ENCODE measurements around the gene EXD1.

Gene EXD1

DNA sequence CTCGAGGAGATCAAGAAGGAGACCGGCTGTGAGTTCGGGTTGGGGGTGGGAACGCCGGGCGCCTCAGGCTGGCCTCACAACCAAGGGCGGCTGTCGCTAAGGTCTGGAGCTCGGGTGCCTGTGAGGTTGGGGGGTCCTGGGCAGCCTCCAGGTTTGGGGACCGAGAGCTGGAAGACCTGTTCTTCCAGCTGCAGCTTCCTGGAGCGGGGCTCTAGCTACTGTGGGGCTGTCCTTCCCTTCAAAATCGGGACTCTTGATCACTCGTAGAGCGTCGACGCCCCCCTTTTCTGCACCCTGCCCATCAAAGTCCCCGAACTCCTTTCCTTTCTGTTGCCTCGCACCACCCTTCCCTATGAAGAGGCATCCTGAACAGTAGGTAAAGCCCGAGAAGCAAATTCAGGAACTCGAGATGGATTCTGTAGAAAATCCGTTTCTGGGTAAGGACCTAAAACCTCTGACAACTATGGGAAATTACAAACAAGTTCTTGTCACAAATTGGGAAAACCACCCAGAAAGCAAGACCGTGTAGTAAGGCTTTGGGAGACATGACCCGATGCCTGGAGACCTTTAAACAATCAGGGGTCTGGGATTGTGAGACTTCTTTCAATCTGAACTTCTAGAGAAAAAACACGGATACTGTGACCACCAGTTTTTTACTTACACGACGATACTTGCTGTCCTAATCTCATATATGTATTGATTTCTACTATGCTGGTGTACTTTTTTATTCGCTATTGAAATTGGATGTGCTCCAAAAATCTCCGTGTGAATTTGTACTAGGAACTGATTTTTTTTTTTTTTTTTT lies 1.1 kb upstream of the EXD1 start:
- DNase-seq, result no peak

- DNase-seq, result no peak
Observed at GRCh38 chr15:41230345-41230649, 260 bp downstream of the EXD1 start.

- no peak for DNase-seq
Observed at GRCh38 chr15:41219381-41219780, 11.2 kb downstream of the EXD1 start.

- DNase-seq, result no peak
Observed at GRCh38 chr15:41218851-41219250, 11.7 kb downstream of the EXD1 start.

GRCh38 chr15:41215708-41216107 lies 14.8 kb downstream of the EXD1 start:
- DNase-seq, result no peak

- DNase-seq, result no peak
Observed at GRCh38 chr15:41207687-41208448, 22.7 kb downstream of the EXD1 start.

DNA sequence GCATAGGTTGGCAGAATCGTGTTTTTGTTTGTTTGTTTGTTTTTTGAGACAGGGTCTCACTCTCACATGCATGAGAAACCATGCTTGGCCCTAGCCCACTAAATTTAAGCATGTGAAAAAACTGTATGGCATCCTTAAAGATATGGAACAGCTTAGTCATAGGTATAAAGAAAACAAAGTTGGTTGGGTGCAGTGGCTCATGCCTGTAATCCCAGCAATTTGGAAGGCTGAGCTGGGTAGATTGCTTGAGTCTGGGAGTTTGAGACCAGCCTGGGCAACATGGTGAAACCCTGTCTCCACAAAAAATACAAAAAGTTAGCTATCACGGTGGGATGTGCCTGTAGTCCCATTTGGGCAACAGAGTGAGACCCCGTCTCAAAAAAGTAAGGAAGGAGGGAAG lies 25.2 kb downstream of the EXD1 start:
- no peak for DNase-seq

DNA sequence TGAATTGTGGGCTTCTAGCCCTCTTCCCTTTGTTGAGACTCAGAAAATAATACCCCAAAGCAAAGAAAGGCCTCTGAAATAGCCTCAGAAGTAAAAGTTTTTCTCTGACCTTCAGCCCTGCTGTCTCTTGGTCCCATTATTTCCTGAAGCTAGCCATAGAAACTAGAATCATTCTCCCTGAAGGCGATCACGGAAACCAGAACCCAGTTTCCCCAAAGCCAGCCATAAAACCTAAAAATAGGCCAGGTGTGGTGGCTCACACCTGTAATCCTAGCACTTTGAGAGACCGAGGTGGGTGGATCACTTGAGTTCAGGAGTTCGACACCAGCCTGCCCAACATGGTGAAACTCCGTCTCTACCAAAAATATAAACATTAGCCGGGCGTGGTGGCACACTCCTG lies 27.2 kb downstream of the EXD1 start:
- no peak for DNase-seq

DNA sequence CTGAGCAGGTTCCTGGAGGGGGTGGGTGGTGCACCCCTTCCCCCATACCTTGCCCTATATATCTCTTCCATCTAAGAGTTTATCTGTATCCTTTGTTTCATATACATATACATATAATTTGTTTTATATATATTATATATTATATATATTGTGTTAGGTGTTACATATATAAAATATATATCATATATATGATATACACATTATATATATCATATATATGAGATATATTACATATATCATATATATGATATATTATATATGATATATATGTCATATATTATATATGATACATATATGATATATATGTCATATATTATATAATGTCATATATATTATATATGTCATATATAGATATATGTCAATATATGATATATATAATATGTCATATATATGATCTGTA lies 31.1 kb downstream of the EXD1 start:
- DNase-seq, result no peak

DNA sequence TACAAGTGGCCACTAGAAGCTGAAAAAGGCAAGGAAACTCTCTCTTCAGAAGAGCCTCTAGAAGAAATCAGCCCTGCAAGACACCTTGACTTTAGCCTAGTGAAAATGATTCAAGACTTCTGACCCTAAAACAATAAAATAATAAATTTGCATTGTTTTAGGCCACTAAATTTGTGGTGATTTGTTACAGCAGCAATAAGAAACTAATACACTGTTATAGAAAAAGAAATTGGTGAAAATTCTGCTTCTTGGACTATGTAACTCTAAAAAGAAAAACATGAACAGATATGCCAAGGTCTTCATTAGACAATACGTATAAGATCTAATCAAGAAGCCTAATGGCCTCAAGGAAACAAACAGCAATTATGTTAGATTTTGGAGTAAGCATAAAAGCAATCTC lies 36.1 kb downstream of the EXD1 start:
- DNase-seq, result no peak

DNA sequence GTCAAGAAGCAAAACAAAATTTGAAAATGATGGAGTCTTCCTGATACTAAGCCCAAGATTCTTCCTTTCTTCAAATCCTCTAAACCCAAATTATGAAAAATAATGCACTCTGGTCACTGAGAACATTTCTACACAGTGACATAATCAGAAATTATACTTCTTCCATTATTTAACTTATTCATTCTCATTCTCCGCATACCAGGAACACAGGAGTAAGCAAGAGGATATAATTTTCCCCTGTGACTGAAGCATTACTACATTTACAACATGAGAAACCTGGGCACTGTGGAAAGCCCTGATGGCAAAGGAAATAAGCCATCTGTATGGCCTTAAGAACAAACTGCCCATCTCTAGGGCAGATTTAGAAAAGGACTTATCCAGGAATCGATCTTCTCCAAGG lies 47.0 kb downstream of the EXD1 start:
- DNase-seq, result no peak

GRCh38 chr15:41182266-41182665 lies 48.3 kb downstream of the EXD1 start:
- DNase-seq, result no peak

- no peak for DNase-seq
Observed at GRCh38 chr15:41180206-41180789, 50.3 kb downstream of the EXD1 start.

DNA sequence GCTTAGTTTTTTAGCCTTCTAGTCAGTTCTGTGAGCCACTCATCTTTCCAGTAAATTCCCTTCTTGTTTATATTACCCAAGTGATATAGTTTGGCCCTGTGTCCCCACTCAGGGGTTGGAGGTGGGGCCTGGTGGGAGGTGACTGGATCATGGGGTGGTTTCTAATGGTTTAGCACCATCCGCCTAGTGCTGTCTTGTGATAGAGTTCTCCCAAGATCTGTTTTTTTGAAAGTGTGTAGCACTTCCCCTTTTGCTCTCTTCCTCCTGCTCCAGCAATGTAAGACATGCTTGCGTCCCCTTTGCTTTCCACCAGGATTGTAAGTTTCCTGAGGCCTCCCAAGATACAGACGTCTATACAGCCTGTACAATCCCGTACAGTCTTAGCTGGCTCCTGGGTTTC lies 60.8 kb downstream of the EXD1 start:
- DNase-seq, result no peak

- DNase-seq, result no peak
Observed at GRCh38 chr15:41169086-41169485, 61.5 kb downstream of the EXD1 start.

GRCh38 chr15:41161736-41162135 lies 68.8 kb downstream of the EXD1 start:
- DNase-seq, result no peak

- no peak for DNase-seq
Observed at GRCh38 chr15:41161336-41161735, 69.2 kb downstream of the EXD1 start.

GRCh38 chr15:41160639-41161315 lies 69.8 kb downstream of the EXD1 start:
- DNase-seq, result no peak

GRCh38 chr15:41154412-41154811 lies 76.1 kb downstream of the EXD1 start:
- DNase-seq, result no peak

- DNase-seq, result no peak
Observed at GRCh38 chr15:41153733-41154132, 76.8 kb downstream of the EXD1 start.

DNA sequence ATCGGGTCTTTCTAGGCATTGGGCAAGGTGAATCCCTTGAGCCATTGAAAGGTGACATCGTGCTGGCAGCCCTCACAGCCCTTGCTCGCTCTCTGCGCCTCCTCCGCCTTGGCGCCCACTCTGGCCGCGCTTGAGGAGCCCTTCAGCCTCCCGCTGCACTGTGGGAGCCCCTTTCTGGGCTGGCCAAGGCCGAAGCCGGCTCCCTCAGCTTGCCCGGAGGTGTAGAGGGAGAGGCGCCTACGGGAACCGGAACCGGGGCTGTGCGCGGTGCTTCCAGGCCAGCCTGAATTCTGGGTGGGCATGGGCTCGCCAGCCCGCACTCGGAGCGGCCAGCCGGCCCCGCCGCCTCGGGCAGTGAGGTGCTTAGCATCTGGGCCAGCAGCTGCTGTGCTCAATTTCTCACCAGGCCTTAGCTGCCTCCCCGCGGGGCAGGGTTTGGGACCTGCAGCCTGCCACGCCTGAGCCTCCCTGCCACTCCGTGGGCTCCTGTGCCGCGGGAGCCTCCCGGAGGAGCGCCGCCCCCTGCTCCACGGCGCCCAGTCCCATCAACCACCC lies 79.0 kb downstream of the EXD1 start:
- DNase-seq, result no peak

DNA sequence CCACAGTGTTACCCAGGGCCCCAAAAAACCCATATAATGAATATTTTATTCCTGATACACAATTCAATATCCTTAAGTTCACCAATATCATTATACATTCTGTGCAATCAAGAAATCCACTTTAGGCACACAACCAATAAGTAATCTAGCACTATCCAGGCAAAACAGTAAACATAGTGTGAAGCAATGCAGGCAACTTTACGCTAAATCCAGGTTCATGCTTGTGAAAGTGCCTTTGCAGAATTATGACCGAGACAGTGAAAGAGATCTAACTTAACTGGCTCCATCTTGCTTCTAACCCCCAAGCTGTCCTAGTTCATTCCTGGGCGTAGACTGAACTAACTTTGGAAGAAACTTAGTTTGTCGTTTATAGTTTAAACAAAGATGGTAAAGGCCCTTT lies 80.3 kb downstream of the EXD1 start:
- DNase-seq, result no peak

DNA sequence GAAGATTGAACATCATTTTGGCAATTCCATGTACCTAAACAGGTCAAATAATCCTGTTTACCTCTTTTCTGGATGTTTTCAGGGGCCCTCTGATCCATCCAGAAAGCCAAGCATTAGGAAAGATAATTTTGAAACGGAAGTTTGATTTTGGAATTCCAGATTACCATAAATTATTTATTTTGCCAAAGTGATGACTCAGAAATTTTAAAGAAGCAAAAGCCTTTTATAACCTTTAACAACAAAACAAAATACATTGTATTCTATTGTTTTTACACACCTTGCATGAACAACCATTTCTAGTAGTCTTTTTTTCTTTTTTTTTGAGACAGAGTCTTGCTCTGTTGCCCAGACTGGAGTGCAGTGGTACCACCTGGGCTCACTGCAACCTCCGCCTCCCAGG lies 82.5 kb downstream of the EXD1 start:
- DNase-seq, result no peak

Data from NCI-H2107 (cell line).